ENCODE measurements around the gene WARS2.

DNA sequence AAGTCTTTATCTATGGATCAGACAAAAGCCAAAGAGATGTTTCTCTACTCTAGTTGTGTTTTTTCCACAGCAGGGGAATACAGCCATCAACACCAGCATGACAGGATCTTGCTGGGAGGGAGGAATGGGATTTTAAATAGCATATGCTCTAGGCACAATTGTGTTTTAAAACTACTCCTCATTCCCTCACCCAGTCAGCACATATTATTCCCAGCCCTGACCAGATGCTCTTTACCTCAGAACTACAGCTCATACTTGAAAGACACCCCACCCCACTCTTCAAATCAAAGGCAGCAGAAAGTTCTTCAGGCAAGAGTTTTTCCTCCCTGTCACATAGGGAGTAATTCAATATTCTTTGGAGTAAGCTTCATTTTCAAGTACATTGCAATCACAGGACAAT is 106.1 kb downstream of the WARS2 start:
- TF ChIP-seq, protein P1, sequence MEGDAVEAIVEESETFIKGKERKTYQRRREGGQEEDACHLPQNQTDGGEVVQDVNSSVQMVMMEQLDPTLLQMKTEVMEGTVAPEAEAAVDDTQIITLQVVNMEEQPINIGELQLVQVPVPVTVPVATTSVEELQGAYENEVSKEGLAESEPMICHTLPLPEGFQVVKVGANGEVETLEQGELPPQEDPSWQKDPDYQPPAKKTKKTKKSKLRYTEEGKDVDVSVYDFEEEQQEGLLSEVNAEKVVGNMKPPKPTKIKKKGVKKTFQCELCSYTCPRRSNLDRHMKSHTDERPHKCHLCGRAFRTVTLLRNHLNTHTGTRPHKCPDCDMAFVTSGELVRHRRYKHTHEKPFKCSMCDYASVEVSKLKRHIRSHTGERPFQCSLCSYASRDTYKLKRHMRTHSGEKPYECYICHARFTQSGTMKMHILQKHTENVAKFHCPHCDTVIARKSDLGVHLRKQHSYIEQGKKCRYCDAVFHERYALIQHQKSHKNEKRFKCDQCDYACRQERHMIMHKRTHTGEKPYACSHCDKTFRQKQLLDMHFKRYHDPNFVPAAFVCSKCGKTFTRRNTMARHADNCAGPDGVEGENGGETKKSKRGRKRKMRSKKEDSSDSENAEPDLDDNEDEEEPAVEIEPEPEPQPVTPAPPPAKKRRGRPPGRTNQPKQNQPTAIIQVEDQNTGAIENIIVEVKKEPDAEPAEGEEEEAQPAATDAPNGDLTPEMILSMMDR (IDR thresholded peaks at IDR 0.05) = no peak
- no peak for TF ChIP-seq POLR2A (IDR thresholded peaks at IDR 0.05)

Measured in esophagus squamous epithelium (tissue), 4 donors.